ENCODE measurements around the gene UBE2V1. TPM values are rescaled to one million over a fixed set of nuclear protein-coding genes. Genes with fewer than 3 reads are reported as not detected.

Gene UBE2V1
- total and polyA plus RNA-seq, 2 of the 13 experiments (the other 11 are each of a cell fraction or from before 2014, with no cell fraction given): 81.3 to 132 TPM

- TF ChIP-seq, protein P1, sequence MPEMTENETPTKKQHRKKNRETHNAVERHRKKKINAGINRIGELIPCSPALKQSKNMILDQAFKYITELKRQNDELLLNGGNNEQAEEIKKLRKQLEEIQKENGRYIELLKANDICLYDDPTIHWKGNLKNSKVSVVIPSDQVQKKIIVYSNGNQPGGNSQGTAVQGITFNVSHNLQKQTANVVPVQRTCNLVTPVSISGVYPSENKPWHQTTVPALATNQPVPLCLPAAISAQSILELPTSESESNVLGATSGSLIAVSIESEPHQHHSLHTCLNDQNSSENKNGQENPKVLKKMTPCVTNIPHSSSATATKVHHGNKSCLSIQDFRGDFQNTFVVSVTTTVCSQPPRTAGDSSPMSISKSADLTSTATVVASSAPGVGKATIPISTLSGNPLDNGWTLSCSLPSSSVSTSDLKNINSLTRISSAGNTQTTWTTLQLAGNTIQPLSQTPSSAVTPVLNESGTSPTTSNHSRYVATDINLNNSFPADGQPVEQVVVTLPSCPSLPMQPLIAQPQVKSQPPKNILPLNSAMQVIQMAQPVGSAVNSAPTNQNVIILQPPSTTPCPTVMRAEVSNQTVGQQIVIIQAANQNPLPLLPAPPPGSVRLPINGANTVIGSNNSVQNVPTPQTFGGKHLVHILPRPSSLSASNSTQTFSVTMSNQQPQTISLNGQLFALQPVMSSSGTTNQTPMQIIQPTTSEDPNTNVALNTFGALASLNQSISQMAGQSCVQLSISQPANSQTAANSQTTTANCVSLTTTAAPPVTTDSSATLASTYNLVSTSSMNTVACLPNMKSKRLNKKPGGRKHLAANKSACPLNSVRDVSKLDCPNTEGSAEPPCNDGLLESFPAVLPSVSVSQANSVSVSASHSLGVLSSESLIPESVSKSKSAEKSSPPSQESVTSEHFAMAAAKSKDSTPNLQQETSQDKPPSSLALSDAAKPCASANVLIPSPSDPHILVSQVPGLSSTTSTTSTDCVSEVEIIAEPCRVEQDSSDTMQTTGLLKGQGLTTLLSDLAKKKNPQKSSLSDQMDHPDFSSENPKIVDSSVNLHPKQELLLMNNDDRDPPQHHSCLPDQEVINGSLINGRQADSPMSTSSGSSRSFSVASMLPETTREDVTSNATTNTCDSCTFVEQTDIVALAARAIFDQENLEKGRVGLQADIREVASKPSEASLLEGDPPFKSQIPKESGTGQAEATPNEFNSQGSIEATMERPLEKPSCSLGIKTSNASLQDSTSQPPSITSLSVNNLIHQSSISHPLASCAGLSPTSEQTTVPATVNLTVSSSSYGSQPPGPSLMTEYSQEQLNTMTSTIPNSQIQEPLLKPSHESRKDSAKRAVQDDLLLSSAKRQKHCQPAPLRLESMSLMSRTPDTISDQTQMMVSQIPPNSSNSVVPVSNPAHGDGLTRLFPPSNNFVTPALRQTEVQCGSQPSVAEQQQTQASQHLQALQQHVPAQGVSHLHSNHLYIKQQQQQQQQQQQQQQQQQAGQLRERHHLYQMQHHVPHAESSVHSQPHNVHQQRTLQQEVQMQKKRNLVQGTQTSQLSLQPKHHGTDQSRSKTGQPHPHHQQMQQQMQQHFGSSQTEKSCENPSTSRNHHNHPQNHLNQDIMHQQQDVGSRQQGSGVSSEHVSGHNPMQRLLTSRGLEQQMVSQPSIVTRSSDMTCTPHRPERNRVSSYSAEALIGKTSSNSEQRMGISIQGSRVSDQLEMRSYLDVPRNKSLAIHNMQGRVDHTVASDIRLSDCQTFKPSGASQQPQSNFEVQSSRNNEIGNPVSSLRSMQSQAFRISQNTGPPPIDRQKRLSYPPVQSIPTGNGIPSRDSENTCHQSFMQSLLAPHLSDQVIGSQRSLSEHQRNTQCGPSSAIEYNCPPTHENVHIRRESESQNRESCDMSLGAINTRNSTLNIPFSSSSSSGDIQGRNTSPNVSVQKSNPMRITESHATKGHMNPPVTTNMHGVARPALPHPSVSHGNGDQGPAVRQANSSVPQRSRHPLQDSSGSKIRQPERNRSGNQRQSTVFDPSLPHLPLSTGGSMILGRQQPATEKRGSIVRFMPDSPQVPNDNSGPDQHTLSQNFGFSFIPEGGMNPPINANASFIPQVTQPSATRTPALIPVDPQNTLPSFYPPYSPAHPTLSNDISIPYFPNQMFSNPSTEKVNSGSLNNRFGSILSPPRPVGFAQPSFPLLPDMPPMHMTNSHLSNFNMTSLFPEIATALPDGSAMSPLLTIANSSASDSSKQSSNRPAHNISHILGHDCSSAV (CRISPR knock-in tag; IDR thresholded peaks at IDR 0.05; ENCODE audit: borderline replicate concordance): no peak
- TF ChIP-seq SMAD1 (CRISPR knock-in tag; IDR thresholded peaks at IDR 0.05; ENCODE audit: borderline replicate concordance, low read depth) (no peak), TMF1 (CRISPR knock-in tag; IDR thresholded peaks at IDR 0.05; ENCODE audit: low read depth) (no peak), PAF1 (CRISPR knock-in tag; IDR thresholded peaks at IDR 0.05) (no peak), HMGXB4 (CRISPR knock-in tag; IDR thresholded peaks at IDR 0.05; ENCODE audit: borderline replicate concordance in 1 of 2, low read depth in 1 of 2) (no peak), ZNF225 (CRISPR knock-in tag; IDR thresholded peaks at IDR 0.05) (no peak), ARNT (IDR thresholded peaks at IDR 0.05) (no peak), IKZF1 (IDR thresholded peaks at IDR 0.05) (no peak), CEBPG (CRISPR knock-in tag; IDR thresholded peaks at IDR 0.05) (peak; percentile 54), FOXO1 (CRISPR knock-in tag; IDR thresholded peaks at IDR 0.05) (no peak), CHD2 (IDR thresholded peaks at IDR 0.05; ENCODE audit: low read depth, low read length) (no peak), STAT6 (CRISPR knock-in tag; IDR thresholded peaks at IDR 0.05; ENCODE audit: borderline replicate concordance) (no peak), KDM5B (CRISPR knock-in tag; IDR thresholded peaks at IDR 0.05; ENCODE audit: borderline replicate concordance) (no peak), ESRRA (CRISPR knock-in tag; IDR thresholded peaks at IDR 0.05; ENCODE audit: low read depth) (no peak)
- TF ChIP-seq, protein P2, sequence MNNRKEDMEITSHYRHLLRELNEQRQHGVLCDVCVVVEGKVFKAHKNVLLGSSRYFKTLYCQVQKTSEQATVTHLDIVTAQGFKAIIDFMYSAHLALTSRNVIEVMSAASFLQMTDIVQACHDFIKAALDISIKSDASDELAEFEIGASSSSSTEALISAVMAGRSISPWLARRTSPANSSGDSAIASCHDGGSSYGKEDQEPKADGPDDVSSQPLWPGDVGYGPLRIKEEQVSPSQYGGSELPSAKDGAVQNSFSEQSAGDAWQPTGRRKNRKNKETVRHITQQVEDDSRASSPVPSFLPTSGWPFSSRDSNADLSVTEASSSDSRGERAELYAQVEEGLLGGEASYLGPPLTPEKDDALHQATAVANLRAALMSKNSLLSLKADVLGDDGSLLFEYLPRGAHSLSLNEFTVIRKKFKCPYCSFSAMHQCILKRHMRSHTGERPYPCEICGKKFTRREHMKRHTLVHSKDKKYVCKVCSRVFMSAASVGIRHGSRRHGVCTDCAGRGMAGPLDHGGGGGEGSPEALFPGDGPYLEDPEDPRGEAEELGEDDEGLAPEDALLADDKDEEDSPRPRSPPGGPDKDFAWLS (CRISPR knock-in tag; IDR thresholded peaks at IDR 0.05; ENCODE audit: borderline replicate concordance): no peak
Observed at GRCh38 chr20:50077818-50078601, 34.9 kb downstream of the UBE2V1 start (continued).
